ENCODE measurements around the gene IDH3A.

DNA sequence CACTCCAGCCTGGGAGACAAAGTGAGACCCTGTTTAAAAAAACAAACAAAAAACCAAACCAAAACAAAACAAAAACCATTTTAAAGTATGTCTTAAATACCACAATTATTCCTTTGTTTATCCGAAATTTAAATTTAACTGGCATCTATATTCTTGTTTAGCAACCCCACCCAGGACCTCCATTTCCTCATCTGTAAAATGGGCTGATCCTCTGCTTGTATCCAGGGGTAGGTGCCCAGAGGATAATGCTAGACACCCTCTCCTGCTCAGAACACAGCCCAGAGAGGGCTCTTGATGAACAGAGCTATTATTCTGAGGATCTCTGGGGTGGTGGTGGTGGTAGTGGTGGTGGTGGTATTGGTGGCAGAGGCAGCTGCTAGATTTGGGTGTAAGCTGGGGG is 47.0 kb upstream of the IDH3A start:
- TF ChIP-seq TOX (CRISPR knock-in tag; IDR thresholded peaks at IDR 0.05; ENCODE audit: borderline replicate concordance), result no peak
- TF ChIP-seq TCF4 (CRISPR knock-in tag; IDR thresholded peaks at IDR 0.05; ENCODE audit: borderline replicate concordance), result no peak
- no peak for TF ChIP-seq ISL1 (CRISPR knock-in tag; IDR thresholded peaks at IDR 0.05)
- TF ChIP-seq ESRRG (CRISPR knock-in tag; IDR thresholded peaks at IDR 0.05), result no peak
- TF ChIP-seq CSDC2 (CRISPR knock-in tag; IDR thresholded peaks at IDR 0.05), result no peak
- no peak for TF ChIP-seq PPARA (CRISPR knock-in tag; IDR thresholded peaks at IDR 0.05; ENCODE audit: borderline replicate concordance)
- TF ChIP-seq SNAI2 (CRISPR knock-in tag; IDR thresholded peaks at IDR 0.05), result no peak
- no peak for TF ChIP-seq PATZ1 (CRISPR knock-in tag; IDR thresholded peaks at IDR 0.05; ENCODE audit: borderline replicate concordance)
- TF ChIP-seq RARB (CRISPR knock-in tag; IDR thresholded peaks at IDR 0.05), result no peak

Data from SK-N-SH treated with all-trans-retinoic acid at 6 μM for 48 hours (cell line).